MCF 10A (cell line): Measurements from ENCODE around the gene SCAMP2. TPM values are rescaled to one million over a fixed set of nuclear protein-coding genes. Genes with fewer than 3 reads are reported as not detected.

Experiments used
- BruUV-seq: library from RNA; stranded (reverse); fragments of 400-500 nt; replicated peaks from 2 replicates; lab custom pipeline; 2021; lab: Mats Ljungman, UMichigan
- CTCF ChIA-PET: fragments of 300-600 bp; sonication (Branson Sonifier 250); formaldehyde crosslinking; extraction: SDS; loops from one replicate; lab custom pipeline; 2021; ENCODE audit warnings: antibody characterized with exemption, inconsistent platforms; lab: Yijun Ruan, JAX
- POLR2A ChIA-PET: fragments of 300-600, 350-650 bp; sonication (Branson Sonifier 250); formaldehyde crosslinking; extraction: SDS; loops from one replicate; lab custom pipeline; 2020; ENCODE audit warnings: antibody characterized with exemption, inconsistent platforms; lab: Yijun Ruan, JAX
- DNase-seq: peaks from one replicate; pipeline ENCODE4 v3.0.0-alpha.2; 2018; ENCODE audit not compliant: unreplicated experiment
- H3K27ac Mint-ChIP-seq: one replicate; pipeline ENCODE4 v1.8.0; 2022; ENCODE audit warnings: mild to moderate bottlenecking, low read depth, mixed read lengths; ENCODE audit not compliant: unreplicated experiment
- H3K27me3 Mint-ChIP-seq: one replicate; pipeline ENCODE4 v1.8.0; 2022; ENCODE audit warnings: mixed read lengths; ENCODE audit not compliant: insufficient read depth, unreplicated experiment
- H3K36me3 Mint-ChIP-seq: one replicate; pipeline ENCODE4 v1.8.0; 2022; ENCODE audit warnings: mild to moderate bottlenecking, moderate library complexity, mixed read lengths; ENCODE audit not compliant: insufficient read depth, unreplicated experiment
- H3K4me1 Mint-ChIP-seq: one replicate; pipeline ENCODE4 v1.8.0; 2022; ENCODE audit warnings: mixed read lengths; ENCODE audit not compliant: insufficient read depth, unreplicated experiment
- H3K4me3 Mint-ChIP-seq: one replicate; pipeline ENCODE4 v1.8.0; 2022; ENCODE audit warnings: mild to moderate bottlenecking, moderate library complexity, mixed read lengths; ENCODE audit not compliant: unreplicated experiment
- H3K9me3 Mint-ChIP-seq: one replicate; pipeline ENCODE4 v1.8.0; 2022; ENCODE audit warnings: mixed read lengths; ENCODE audit not compliant: unreplicated experiment
- intact Hi-C: fragments of 100-400 bp; cut with micrococcal nuclease; formaldehyde crosslinking; loops from 2 replicates; pipeline ENCODE4 v1.14.1; 2022
- total RNA-seq: library from RNA; stranded (reverse); gene quantifications from 2 replicates; pipeline ENCODE4 v1.2.3, GENCODE V29; 2022
- TF ChIP-seq, protein P1 (sequence below): fragments of 200-600 bp; IDR thresholded peaks from one replicate; pipeline ENCODE4 v1.8.0; 2022; ENCODE audit warnings: antibody characterized with exemption, mild to moderate bottlenecking; ENCODE audit not compliant: unreplicated experiment

SCAMP2 gene
- total RNA-seq, 1 experiment from 2014 or later, result 64.4 TPM

DNA sequence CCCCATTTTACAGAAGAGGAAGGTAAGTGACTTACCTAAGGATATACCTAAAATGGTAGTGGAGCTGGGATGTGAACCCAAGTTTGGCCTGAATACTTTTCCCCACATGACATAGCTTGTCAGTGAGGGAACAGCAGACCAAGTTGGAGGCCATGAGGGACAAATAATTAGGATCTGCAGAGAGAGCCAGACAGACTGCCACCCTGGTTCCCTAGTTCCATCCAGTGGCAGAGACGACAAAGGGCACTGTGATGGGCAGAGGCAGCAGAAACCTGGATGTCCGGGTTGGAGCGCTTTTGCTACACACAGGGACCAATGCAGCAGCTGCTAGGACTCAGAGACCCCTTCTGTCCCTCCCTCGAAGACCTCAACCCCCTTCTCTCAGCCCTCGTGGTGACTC is 45.6 kb downstream of the SCAMP2 start:
- H3K27ac Mint-ChIP-seq, result no peak overlapping the region
- ChIA-PET CTCF (interaction anchor here (1.0 to 1.7 kb wide), 2 partner anchors 47 to 55 kb away, joined by 3 to 7 read pairs; no protein-coding TSS in a partner anchor), POLR2A (no interaction called here)
- no TSS peak for BruUV-seq
- H3K27me3 Mint-ChIP-seq, result peaks cover 35% of the 10 kb centered on the region
- H3K4me3 Mint-ChIP-seq, result no peak overlapping the region
- TF ChIP-seq, protein P1, sequence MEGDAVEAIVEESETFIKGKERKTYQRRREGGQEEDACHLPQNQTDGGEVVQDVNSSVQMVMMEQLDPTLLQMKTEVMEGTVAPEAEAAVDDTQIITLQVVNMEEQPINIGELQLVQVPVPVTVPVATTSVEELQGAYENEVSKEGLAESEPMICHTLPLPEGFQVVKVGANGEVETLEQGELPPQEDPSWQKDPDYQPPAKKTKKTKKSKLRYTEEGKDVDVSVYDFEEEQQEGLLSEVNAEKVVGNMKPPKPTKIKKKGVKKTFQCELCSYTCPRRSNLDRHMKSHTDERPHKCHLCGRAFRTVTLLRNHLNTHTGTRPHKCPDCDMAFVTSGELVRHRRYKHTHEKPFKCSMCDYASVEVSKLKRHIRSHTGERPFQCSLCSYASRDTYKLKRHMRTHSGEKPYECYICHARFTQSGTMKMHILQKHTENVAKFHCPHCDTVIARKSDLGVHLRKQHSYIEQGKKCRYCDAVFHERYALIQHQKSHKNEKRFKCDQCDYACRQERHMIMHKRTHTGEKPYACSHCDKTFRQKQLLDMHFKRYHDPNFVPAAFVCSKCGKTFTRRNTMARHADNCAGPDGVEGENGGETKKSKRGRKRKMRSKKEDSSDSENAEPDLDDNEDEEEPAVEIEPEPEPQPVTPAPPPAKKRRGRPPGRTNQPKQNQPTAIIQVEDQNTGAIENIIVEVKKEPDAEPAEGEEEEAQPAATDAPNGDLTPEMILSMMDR, result no peak
- intact Hi-C loops, result no loop called here
- DNase-seq, result no peak
- no peaks in the 10 kb centered on the region for H3K4me1 Mint-ChIP-seq
- H3K36me3 Mint-ChIP-seq, result no peaks in the 10 kb centered on the region
- no peaks in the 10 kb centered on the region for H3K9me3 Mint-ChIP-seq

DNA sequence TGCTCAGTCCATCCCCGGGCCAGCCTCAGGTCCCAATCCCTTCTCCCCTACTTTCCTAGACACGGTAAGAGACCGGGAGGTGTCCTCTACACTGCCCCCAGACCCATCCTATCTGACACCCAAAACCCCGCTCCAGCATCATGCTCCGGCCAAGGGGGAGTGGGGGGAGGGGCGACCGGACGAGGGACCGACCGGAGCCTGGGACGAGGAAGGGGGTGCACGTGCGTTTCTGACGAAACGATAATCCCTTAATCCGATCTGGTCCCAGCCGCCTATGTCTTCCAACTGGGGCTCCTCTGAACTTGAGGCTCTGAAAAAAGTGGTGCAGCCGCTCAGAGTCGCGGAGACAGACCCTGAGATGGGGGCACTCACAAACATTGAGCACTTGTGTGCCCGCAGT is 46.2 kb downstream of the SCAMP2 start:
- Mint-ChIP-seq H3K27ac (no peak overlapping the region), H3K4me3 (no peak overlapping the region), H3K4me1 (no peaks in the 10 kb centered on the region), H3K9me3 (no peaks in the 10 kb centered on the region), H3K36me3 (no peaks in the 10 kb centered on the region), H3K27me3 (peaks cover 35% of the 10 kb centered on the region)
- DNase-seq, result no peak
- CTCF ChIA-PET, result interaction anchor here (0.8 to 1.0 kb wide), 2 partner anchors 55 to 193 kb away, joined by 3 read pairs; no protein-coding TSS in a partner anchor
- TF ChIP-seq, protein P1, result no peak
- no TSS peak for BruUV-seq
- POLR2A ChIA-PET, result no interaction called here
- intact Hi-C loops, result no loop called here

GRCh38 chr15:74826364-74826819 is 46.8 kb downstream of the SCAMP2 start, which contains the start of gene CPLX3:
Gene CPLX3 (plus strand): TSS chr15:74826627. CDS start chr15:74826704, 77 bp downstream.
- no peaks in the 10 kb centered on the region for H3K36me3 Mint-ChIP-seq
- peaks cover 35% of the 10 kb centered on the region for H3K27me3 Mint-ChIP-seq
- H3K27ac Mint-ChIP-seq, result no peak within 1 kb of the TSS
- H3K9me3 Mint-ChIP-seq, result no peaks in the 10 kb centered on the region
- CTCF ChIA-PET, result interaction anchor here (0.7 to 1.1 kb wide), 3 partner anchors 16 to 193 kb away, joined by 3 to 4 read pairs (median 3); partner anchors contain the start of gene ULK3
- DNase-seq, result no peak
- H3K4me3 Mint-ChIP-seq, result no peak within 1 kb of the TSS
- POLR2A ChIA-PET, result no interaction called here
- BruUV-seq, result no TSS peak
- H3K4me1 Mint-ChIP-seq, result no peaks in the 10 kb centered on the region
- TF ChIP-seq, protein P1, result no peak
- intact Hi-C loops, result no loop called here

DNA sequence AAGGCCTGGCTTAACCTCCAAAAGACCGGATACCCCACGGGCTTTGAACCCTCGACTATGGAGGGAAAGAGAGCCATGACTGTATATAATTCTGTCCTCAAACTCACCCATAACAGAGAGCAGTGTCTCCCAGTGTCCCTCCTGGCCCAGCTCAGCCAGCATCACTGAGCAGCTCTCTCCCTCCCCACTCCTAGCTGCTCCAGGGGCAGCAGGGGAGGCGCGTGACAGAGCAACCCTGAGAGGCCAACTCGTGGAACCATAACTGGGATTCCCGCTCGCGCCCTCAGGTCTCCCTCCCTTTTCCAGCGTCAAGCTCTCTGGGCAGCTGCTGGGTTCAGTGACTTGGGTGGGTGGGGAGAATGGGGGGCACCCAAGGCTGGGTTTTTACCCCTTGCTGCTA is 47.3 kb downstream of the SCAMP2 start:
- Mint-ChIP-seq H3K27me3 (peaks cover 35% of the 10 kb centered on the region), H3K27ac (no peak overlapping the region), H3K9me3 (no peaks in the 10 kb centered on the region), H3K4me3 (no peak overlapping the region), H3K4me1 (no peaks in the 10 kb centered on the region), H3K36me3 (no peaks in the 10 kb centered on the region)
- intact Hi-C loops, result no loop called here
- no peak for DNase-seq
- POLR2A ChIA-PET, result no interaction called here
- CTCF ChIA-PET, result interaction anchor here (0.5 to 1.1 kb wide), 3 partner anchors 17 to 75 kb away, joined by 3 to 4 read pairs (median 4); partner anchors contain the start of gene ULK3
- TF ChIP-seq, protein P1, result no peak
- no TSS peak for BruUV-seq
